T-helper 22 cell (primary cell): Measurements from ENCODE around the gene SPDYE1.

Source experiments
- DNase-seq: peaks from one replicate; pipeline ENCODE4 v3.0.0-alpha.2; 2020; ENCODE audit warnings: low read depth

SPDYE1 gene

DNA sequence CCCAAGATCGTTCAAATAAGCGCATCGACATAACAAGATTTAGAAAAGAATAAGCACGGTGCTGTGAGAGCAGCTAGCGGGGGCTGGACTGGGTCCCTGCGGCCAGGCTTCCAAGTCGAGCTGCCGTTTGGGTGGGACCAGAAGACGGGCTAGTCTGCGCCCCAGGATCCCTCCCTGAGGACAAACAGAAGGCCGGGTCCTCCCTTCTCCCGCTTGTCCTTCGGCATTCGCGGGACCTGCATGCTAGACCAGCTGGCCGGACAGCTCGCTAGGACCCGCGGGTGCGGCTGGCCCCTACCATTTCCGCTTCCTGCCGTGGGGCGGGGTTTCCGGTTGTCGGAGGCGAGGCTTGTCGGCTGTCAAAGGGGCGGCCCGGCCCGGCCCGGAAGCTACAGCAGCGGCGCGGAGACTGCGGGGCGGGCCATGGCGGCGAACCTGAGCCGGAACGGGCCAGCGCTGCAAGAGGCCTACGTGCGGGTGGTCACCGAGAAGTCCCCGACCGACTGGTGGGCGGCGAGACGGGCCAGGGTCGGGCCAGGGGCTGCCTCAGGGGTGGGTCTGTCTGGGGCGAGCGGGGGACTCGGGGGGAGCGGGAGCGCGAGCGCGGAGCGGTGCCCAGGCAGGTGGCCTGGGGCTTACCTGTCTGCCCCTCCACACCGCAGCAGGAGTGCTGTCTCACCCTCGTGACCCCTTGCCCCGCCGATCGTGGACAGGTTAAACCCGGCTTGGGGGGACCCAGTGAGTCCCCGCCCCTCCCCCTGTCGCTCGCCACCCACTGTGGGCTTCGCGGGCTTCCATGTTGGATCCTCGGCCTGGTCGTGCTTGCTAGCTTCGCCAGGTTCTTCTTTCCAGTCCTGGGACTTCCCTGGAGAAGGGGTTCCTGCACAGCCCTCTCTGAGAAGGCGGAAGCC, 46.9 kb downstream of the SPDYE1 start, which contains the start of gene DBNL:
Gene DBNL (plus strand): TSS at position 388 of the 911 bp plus-strand sequence. CDS start 36 bp downstream, at position 424.
- peak; percentile 77 for DNase-seq

DNA sequence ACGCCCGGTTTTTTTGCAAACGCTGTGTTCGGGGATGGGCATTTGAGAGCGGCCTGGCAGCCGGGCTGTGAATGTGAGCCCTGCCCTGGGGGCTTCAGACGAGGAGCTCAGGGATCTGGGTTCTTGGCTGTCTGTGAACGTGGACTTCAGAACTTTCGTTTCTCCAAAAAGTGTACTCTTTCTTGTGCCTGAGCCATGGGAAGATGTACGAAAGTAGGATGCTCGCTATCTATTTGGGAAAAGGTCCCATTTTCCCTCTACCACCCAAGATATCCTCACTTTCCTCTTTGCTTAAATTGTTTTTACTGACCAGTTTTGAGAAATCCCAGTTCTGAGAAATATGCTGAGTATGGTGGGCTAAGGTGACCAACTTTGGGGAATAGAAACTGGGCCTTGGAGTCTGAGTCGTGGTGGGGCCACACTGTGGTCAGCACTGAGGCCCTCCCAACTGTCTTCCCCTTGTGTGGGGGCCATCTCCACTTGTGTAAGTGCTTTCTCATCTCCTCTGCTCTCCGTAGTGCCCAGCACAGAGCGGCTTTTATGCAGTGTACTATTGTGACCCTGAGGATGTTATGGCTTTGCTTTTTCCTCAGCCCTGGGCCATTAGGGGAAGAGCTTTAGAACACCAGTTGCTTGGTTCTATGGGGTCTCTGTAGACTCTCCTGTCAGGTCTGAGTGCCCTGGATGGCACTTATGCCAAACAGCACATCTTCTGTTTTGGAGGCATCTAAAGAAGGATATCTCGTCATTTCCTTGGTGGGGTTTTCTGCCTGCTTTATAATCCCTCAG, 47.7 kb downstream of the SPDYE1 start:
- DNase-seq, result no peak

DNA sequence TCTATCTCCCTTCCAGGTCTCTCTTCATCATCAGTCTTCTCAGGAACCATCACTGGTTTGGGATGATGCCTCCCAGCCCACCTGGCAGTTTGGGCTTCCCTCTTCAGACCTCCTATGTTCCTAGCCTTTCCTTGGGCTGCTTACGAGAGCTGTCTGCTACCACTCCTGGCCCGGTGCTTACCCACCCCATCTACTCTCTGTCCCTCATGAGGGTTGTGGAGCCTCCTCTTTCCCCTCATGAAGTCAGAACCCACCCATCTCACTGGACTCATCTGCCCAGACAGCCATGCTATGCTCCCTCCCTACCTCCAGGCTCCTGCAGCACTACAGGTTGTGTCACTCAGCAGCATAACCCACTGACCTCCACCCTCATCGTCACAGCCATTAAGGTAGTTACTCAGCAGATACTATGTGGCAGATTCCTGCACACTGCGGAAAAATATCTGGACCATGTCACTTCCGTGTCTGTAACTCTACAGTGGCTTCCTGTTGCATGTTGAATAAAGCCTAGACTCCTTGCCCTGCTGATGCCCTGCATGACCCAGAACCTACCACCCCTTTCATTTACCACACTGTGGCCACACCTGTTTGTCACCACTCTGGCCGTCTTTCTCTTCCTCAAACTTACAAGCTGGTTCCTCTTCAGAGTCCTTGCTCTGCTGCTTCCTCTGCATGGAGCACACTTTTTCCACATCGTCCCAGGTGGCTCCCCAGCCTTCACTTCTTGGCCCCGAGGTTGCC, 48.8 kb downstream of the SPDYE1 start:
- peak; percentile 29 for DNase-seq

DNA sequence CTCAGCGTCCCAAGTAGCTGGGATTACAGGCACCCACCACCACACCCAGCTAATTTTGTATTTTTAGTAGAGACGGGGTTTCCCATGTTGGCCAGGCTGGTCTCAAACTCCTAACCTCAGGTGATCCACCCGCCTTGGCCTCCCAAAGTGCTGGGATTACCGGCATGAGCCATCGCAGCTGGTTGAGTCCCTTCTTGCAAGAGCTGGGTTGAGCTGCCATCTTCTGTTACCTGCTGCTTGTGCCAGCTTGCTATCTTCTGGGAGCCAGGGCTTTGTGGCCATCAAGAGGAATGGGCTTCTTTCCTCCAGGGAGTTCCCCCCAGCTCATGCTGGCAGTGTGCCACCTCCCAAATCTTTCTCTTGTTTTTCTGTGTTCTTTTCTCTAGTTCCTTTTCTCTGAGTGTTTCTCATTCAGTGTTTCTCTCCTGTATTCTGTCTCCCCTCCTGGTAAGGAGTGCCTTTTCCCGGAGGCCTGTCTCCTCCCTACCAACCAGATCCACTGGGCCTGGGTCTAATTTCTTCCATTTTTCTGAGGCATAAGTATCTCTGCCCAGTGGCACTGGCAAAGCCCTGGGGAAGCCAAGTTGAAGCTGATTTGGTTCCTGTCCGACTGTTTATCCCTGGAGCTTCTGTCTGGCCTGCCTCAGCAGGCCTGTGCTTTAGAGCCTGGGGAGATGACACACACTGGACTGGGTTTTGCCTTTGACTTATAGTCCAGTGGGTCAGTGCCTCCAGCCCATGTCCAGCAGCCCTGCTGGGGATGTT, 50.5 kb downstream of the SPDYE1 start:
- no peak for DNase-seq

DNA sequence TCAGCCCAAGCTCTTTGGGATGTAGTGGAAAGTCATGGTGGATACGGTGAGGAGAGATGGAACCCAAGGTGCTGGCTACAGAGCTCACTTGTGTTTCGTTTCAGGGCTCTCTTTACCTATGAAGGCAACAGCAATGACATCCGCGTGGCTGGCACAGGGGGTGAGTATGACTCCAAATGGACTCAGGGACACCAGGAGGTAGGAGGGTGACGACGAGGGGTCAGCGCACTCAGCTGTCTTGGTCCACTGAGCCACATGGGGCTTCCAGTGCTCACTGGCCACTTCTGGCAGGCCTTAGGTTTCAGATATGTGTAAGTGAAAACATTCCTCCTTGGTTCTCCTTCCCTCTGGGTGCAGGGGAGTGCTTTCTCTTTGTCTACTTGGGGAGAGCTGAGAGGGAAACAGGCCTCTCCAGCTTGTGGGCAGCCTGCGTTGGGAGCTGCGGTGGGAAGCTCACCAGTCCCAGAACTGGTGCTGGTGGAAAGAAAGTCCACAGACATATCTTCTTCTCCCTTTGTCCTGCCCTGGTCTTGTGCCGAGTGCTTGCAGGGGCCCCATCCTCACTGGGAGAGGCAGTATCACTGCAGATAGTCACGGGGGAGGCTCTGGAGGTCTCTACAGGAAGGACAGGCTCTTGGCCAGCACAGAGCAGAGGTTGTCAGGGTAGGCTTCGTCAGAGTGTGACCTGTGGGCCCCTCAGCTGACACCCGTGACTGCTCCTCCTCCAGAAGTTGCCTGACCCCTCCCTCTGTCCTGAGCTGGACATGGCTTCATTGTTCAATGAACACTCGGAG, 52.6 kb downstream of the SPDYE1 start:
- no peak for DNase-seq

DNA sequence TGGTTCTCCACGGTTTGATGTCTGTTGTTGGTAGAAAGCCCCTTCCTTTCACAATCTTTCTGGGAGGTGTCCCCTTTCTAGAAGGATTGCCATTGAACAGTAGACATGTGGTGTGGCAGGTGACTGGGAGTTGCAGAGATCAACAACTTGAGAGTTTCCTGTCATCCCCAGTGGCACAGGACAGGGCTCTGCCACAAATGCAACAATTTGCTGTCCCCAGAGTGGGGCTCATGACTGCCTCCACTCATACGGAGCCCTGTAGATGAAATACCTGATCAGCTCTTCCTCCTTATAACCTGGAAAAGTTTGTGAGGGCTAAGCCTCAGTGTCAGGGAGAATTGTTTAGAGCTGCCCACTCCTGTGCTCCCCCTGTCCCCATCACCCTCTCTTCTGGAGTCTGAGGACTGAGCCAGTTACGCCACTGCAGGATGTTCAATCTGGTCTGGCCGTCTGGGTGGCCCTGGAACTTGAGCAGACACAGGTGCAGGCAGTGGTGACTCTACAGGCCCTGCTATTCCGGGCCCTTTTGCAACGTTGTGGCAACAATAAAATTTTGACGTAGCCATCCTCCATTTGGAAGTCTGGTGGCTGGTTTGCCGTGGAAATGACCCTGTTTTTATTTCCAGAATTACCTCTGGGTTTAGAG, 53.3 kb downstream of the SPDYE1 start:
- no peak for DNase-seq

DNA sequence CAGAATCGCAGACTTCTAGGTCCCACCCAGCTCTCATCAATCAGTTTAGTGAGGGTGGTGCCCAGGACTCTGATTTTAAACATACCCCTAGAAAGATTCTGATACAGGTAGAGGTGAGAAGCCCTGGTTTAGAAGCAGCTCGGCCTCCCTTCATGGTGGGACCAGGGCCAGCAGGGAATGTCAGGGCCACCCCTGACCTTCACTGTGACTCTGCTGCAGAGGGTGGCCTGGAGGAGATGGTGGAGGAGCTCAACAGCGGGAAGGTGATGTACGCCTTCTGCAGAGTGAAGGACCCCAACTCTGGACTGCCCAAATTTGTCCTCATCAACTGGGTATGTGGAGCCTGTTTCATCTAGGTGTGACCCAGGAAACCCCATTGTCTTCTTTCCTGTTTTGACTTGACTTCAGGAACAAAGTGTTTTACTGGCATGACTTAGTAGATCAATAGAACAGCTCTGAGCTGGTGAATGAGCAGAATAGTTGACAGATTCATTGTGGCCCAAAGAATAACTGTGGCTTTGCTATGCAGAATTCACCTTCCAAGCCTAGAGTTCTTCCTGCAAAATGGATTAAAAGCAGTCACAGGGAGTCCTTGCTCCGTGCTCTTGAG, 54.0 kb downstream of the SPDYE1 start:
- DNase-seq, result no peak

DNA sequence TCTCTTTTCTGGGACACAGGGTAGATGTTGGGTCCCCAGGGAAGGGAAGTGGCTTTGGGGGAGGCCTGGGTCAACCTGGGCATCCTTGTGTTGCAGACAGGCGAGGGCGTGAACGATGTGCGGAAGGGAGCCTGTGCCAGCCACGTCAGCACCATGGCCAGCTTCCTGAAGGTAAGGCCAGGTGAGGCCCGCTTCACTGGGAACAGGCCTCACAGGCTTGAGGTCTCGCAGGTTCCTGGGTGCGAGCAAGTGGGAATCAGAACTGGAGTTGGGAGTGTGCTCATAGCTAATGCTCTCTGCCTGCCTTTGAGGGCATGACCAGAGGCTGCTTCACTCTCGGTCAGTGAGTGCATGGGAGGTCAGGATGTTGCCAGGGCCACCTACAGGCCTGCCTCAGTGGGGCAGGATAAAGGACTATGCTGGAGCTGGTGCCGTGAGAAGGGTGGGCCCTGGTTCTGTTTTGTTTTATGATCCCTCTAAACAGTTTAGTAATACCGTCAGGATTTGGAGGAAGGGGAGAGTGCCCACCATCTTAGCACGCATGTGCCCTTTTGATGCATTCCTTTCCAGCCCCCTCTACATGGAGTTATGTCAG, 55.2 kb downstream of the SPDYE1 start:
- DNase-seq, result no peak

DNA sequence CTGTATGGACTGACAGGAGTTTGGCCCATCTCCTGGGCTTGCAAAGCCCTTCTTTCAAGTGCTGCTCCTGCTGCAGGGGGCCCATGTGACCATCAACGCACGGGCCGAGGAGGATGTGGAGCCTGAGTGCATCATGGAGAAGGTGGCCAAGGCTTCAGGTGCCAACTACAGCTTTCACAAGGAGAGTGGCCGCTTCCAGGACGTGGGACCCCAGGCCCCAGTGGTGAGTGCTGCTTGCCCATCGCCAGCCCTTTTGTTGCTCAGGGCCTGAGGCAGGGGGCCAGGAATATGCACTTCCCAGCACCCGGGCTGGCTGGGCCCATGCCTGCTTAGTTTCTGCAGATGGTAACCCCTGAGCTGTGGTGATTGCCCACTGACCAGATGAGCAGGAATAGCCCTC, 59.0 kb downstream of the SPDYE1 start:
- no peak for DNase-seq

DNA sequence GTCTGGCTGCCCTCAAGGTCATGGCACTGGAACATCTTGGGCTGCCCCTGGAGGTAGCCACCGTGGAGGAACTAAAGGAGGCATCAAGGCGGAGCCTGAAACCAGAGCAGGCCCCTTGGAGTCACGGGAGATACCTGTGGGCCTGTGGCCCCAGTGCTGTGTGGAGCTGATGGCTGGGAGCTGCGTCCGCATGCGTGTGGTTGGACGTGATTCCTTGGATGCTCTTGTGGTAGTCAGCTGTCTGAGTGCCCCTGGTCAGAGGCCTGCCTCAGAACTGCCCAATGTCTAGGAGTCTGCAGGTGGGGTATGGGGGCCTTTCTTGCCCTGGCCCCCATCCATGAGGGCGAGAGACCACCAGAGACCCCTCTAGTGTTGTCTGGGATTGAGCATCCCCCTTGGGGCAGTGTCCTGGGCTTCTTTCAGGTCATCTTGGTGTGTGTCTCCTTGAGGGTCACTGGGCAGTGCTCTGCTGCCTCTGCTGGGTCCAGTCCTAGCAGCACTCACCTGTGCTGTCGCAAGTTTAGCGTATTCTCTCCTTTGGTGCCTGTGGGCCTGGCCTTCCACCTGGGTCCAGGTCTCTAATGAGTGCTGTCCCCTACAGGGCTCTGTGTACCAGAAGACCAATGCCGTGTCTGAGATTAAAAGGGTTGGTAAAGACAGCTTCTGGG, 59.6 kb downstream of the SPDYE1 start:
- no peak for DNase-seq

DNA sequence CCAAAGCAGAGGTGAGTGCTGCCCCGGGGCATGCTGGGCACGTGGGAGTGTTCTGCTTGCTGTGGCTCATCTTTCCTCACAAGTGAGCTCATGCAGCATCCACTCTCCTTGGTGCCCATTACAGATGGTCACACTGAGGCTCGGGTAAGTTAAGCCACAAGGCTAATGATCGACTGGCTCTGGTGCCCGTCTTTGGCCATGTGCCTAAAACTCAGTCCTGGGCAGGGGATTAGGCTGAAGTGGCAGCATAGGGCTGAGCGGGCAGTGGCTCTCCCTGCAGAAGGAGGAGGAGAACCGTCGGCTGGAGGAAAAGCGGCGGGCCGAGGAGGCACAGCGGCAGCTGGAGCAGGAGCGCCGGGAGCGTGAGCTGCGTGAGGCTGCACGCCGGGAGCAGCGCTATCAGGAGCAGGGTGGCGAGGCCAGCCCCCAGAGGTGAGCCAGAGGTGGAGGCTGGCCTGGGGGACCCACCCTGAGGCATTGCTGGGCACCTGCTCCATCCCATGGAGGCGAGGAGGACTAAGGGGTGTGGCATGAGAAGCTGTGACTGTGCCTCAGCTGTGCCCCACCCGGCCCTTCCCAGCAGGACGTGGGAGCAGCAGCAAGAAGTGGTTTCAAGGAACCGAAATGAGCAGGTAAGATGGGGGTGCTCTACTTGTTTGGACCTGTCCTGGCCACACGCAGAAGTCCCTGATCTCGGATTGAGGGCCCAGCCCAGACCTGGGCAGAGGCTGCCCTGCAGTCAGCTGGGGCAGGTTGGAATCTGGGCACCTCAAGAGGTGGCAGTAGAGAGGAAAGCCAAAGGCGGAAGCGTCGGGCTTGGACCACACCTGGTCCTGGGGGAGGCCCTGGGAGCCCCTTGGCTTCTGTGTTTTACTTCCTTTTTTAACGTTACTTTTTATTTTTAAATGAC, 60.4 kb downstream of the SPDYE1 start:
- no peak for DNase-seq

DNA sequence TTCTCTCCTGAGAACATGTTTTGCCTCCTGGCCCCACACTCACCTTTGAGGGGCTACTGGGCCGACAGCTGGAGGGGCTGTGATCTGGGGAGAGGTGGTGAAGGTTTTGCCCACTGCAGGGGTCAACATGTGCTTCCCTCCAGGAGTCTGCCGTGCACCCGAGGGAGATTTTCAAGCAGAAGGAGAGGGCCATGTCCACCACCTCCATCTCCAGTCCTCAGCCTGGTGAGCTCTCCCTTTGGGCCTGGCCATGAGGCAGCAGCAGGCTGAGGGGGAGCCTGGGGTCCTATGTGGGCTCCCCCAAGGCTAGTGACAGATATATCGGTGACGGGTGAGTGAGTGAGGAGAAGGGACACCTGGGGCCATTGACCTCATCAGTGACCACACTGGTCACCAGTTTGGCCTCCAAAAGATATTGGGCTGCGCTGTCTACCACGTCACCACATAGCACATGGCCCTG, 61.1 kb downstream of the SPDYE1 start:
- no peak for DNase-seq

DNA sequence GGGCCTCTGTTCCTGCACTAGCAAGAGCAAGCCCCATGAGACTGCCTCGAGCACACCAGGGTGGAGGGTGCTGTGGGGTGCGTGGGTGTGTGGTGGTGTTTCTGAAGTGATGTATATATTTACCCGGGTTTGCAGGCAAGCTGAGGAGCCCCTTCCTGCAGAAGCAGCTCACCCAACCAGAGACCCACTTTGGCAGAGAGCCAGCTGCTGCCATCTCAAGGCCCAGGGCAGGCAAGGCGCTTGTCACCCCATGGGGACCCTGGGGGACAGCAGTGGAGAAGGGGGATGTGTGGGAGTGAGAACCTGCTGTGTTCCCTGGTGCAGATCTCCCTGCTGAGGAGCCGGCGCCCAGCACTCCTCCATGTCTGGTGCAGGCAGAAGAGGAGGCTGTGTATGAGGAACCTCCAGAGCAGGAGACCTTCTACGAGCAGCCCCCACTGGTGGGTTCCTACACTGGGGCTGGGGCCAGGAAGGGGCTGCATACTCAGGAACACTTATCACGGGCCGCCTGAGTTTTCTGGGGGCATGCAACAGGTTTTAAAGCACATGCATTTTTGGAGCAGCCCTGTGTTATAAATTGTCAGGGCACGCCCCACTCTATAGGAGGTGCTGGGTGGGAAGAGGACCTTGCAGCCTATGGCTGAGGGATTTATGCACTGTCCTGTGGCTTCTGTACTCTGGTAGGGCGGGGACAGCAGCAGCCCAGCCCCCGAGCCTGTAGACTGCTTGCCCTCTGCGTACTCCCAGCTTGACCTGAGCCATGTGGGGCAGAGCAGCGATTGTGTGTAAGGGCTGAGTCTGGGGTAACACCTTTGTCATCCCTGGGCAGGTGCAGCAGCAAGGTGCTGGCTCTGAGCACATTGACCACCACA, 61.8 kb downstream of the SPDYE1 start:
- DNase-seq, result no peak
